Measurements from ENCODE around the gene CXCL16. TPM values are rescaled to one million over a fixed set of nuclear protein-coding genes. Genes with fewer than 3 reads are reported as not detected.
A peak's percentile ranks its signal among the peaks of the same experiment; 100 is the strongest.

The CXCL16 gene
- total RNA-seq, 6 experiments from 2014 or later: 13.3 to 69.6 (median 31.3) TPM

DNA sequence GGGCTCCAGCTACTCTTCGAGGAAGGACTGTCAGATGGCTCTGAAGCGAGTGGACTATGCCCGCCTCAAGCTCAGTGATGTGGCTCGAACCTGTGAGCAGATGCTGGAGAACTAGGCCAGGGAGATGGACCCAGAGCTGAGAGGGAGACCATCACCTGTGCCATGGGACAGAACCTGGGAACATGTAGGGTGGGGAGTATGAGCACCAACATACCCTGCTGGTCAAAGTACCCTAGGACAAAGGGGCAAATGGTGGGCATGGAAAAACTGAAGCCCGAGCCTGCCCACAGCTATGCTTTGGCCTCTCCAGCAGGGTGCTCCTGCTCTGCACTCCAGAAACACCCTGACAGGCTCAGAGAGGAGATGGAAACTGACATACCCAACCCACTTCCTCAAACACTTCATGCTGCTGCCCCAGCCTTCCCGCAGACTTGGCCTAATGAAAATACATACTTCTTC lies 6.6 kb downstream of the CXCL16 start:
- Histone ChIP-seq H3K27ac (peak overlapping the region; percentile 87 to 92 (median 91)), H3K9me3 (no peaks in the 10 kb centered on the region), H3K4me3 (no peak overlapping the region), H3K36me3 (no peaks in the 10 kb centered on the region), H3K27me3 (no peaks in the 10 kb centered on the region), H3K4me1 (peaks cover 0 to 20% (median 0%) of the 10 kb centered on the region in 4 donors)
- intact Hi-C loops (cut with DNase I): loop anchor here (10.0 kb wide), 1 partner anchor 52 kb away; the partner anchor contains the start of genes GLTPD2 (in 2 of the 2) and VMO1 (in 2 of the 2)
- peak in 2 of 4 donors; percentile 4 to 7 for ATAC-seq
- 52% methylated on average over 4 of the region's 6 CpGs for WGBS (ENCODE audit: insufficient coverage, low coverage, low lambda C conversion rate, missing lambda C conversion rate)
- no peak for DNase-seq
- TF ChIP-seq POLR2A (IDR thresholded peaks at IDR 0.05): no peak
- TF ChIP-seq, protein P1, sequence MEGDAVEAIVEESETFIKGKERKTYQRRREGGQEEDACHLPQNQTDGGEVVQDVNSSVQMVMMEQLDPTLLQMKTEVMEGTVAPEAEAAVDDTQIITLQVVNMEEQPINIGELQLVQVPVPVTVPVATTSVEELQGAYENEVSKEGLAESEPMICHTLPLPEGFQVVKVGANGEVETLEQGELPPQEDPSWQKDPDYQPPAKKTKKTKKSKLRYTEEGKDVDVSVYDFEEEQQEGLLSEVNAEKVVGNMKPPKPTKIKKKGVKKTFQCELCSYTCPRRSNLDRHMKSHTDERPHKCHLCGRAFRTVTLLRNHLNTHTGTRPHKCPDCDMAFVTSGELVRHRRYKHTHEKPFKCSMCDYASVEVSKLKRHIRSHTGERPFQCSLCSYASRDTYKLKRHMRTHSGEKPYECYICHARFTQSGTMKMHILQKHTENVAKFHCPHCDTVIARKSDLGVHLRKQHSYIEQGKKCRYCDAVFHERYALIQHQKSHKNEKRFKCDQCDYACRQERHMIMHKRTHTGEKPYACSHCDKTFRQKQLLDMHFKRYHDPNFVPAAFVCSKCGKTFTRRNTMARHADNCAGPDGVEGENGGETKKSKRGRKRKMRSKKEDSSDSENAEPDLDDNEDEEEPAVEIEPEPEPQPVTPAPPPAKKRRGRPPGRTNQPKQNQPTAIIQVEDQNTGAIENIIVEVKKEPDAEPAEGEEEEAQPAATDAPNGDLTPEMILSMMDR (IDR thresholded peaks at IDR 0.05): peak in 3 of 4 donors; percentile 29 to 41 (median 31)

GRCh38 chr17:4728124-4728523 lies 11.6 kb downstream of the CXCL16 start:
- ATAC-seq (peak in 1 of 4 donors; percentile 4), DNase-seq (peak in 1 of 3 donors; percentile 64)
- Histone ChIP-seq H3K4me3 (no peak overlapping the region), H3K27me3 (no peaks in the 10 kb centered on the region), H3K36me3 (no peaks in the 10 kb centered on the region), H3K9me3 (no peaks in the 10 kb centered on the region), H3K4me1 (peaks cover 0 to 34% (median 5%) of the 10 kb centered on the region in 4 donors), H3K27ac (no peak overlapping the region)
- 36% methylated on average over 3 of the region's 3 CpGs for WGBS (ENCODE audit: insufficient coverage, low coverage, low lambda C conversion rate, missing lambda C conversion rate)
- no peak for TF ChIP-seq POLR2A (IDR thresholded peaks at IDR 0.05)
- TF ChIP-seq, protein P1 (IDR thresholded peaks at IDR 0.05): no peak
- intact Hi-C loops (cut with DNase I): no loop called here

GRCh38 chr17:4725646-4726310 lies 13.9 kb downstream of the CXCL16 start:
- H3K4me1 ChIP-seq: peaks cover 0 to 32% (median 13%) of the 10 kb centered on the region in 4 donors
- DNase-seq (no peak), ATAC-seq (no peak)
- no peak overlapping the region for H3K4me3 ChIP-seq
- H3K36me3 ChIP-seq: no peaks in the 10 kb centered on the region
- no peaks in the 10 kb centered on the region for H3K27me3 ChIP-seq
- intact Hi-C loops (cut with DNase I): no loop called here
- 80% methylated on average over 9 of the region's 9 CpGs for WGBS (ENCODE audit: insufficient coverage, low coverage, low lambda C conversion rate, missing lambda C conversion rate)
- TF ChIP-seq, protein P1 (IDR thresholded peaks at IDR 0.05): no peak
- TF ChIP-seq POLR2A (IDR thresholded peaks at IDR 0.05): no peak
- no peaks in the 10 kb centered on the region for H3K9me3 ChIP-seq
- H3K27ac ChIP-seq: peak overlapping the region in 2 of 3 donors; percentile 33 to 47

DNA sequence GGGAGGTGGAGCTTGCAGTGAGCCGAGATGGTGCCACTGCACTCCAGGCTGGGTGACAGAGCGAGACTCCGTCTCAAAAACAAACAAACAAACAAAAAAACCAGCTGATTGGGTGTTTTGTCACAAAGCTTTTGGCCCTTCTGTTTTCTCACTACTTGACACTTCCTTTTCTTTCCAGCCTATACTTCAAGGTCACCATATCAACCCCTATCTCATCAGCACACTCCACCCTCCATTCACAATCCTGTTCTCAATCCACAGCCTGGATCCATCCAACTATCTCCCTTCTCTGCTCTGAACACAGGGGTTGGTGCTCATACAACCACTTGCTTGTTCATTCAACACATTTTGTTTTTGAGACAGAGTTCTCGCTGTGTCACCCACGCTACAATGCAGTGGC lies 15.1 kb downstream of the CXCL16 start:
- TF ChIP-seq, protein P1 (IDR thresholded peaks at IDR 0.05): no peak
- TF ChIP-seq POLR2A (IDR thresholded peaks at IDR 0.05): no peak
- H3K27ac ChIP-seq: no peak overlapping the region
- H3K36me3 ChIP-seq: peaks cover 0 to 5% (median 0%) of the 10 kb centered on the region in 4 donors
- ATAC-seq: no peak
- DNase-seq: no peak
- WGBS (ENCODE audit: insufficient coverage, low coverage, low lambda C conversion rate, missing lambda C conversion rate): 61% methylated on average over 5 of the region's 5 CpGs
- intact Hi-C loops (cut with DNase I): no loop called here
- H3K4me3 ChIP-seq: no peak overlapping the region
- H3K27me3 ChIP-seq: no peaks in the 10 kb centered on the region
- peaks cover 0 to 43% (median 17%) of the 10 kb centered on the region in 4 donors for H3K4me1 ChIP-seq
- no peaks in the 10 kb centered on the region for H3K9me3 ChIP-seq

Data from right lobe of liver (tissue), 6 donors.